GM12891 (cell line): ENCODE measurements around the gene DCP2.

ENCODE experiments used
- DNase-seq: peaks from one replicate; pipeline ENCODE4 v3.0.0; 2011; ENCODE audit warnings: low spot score; ENCODE audit not compliant: insufficient read length
- FAIRE-seq: peaks from 2 replicates; lab custom pipeline; 2011; peaks lifted over from hg19 to GRCh38; lab: Jason Lieb, UNC
- PAX5 ChIP-seq: IDR thresholded peaks from 2 replicates; pipeline ENCODE4 v1.6.1; 2011; ENCODE audit warnings: low read length, moderate library complexity, mild to moderate bottlenecking; ENCODE audit not compliant: insufficient read depth, severe bottlenecking
- POLR2A ChIP-seq: IDR thresholded peaks from 2 replicates; pipeline ENCODE4 v1.6.1; 2011; ENCODE audit warnings: low read depth, low read length, control low read depth
- POLR2AphosphoS5 ChIP-seq: IDR thresholded peaks from 2 replicates; pipeline ENCODE4 v1.6.1; 2011; ENCODE audit warnings: low read depth, low read length, control low read depth
- POU2F2 ChIP-seq: IDR thresholded peaks from 2 replicates; pipeline ENCODE4 v1.6.1; 2011; ENCODE audit warnings: low read depth, mild to moderate bottlenecking, control low read depth, low read length, moderate library complexity
- SPI1 ChIP-seq: IDR thresholded peaks from 2 replicates; pipeline ENCODE4 v1.6.1; 2011; ENCODE audit warnings: low read depth, low read length, control low read depth
- TAF1 ChIP-seq: IDR thresholded peaks from 2 replicates; pipeline ENCODE4 v1.6.1; 2011; ENCODE audit warnings: low read depth, low read length, control low read depth

DCP2 gene

GRCh38 chr5:113063927-113064326 lies 87.3 kb downstream of the DCP2 start:
- TF ChIP-seq PAX5, result no peak
- no peak for TF ChIP-seq POU2F2
- TF ChIP-seq POLR2AphosphoS5, result no peak
- TF ChIP-seq TAF1, result no peak
- TF ChIP-seq POLR2A, result no peak
- TF ChIP-seq SPI1, result no peak
- no peak for FAIRE-seq
- no peak for DNase-seq

DNA sequence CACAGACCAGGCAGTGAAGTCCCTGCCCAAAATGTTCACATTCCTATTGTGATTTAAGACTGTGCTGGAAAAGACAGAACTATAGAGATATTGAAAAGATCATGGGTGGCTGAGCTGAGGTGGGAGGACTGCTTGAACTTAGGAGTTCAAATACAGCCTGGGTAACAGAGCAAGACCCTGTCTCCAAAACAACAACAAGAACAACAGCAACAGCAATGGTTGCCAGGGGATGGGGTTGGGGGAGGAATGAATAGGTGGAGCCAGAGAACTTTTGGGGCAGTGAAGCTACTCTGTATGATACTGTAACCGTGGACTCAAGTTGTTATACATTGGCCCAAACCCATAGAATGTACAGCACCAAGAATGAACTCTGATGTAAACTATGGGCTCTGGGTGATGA lies 88.2 kb downstream of the DCP2 start:
- TF ChIP-seq POLR2AphosphoS5 (no peak), TAF1 (no peak), SPI1 (no peak), POU2F2 (no peak), POLR2A (no peak), PAX5 (no peak)
- FAIRE-seq, result no peak

DNA sequence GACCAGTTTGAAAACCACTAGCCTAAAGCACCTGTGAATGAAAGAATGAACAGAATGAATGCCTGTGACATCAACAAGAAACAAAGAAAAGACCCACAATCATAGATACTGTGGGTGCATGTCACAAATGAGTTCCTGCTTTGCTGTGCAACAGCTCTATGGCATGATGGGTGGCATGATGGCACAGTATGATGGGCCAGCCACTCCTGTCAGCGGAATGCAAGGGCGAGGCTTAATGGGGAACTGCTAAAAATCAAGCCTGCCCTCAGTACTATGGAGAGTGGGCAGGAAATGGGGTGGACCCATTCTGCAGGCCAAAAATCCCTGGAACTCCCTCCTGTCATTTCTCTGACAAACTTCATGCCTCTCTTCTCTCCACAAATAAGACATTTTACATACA lies 89.0 kb downstream of the DCP2 start:
- no peak for TF ChIP-seq POU2F2
- TF ChIP-seq POLR2A, result no peak
- TF ChIP-seq POLR2AphosphoS5, result no peak
- no peak for TF ChIP-seq PAX5
- TF ChIP-seq TAF1, result no peak
- TF ChIP-seq SPI1, result no peak
- DNase-seq (no peak), FAIRE-seq (no peak)

More for the DNA sequence above, 88.2 kb downstream of the DCP2 start:
- no peak for DNase-seq

DNA sequence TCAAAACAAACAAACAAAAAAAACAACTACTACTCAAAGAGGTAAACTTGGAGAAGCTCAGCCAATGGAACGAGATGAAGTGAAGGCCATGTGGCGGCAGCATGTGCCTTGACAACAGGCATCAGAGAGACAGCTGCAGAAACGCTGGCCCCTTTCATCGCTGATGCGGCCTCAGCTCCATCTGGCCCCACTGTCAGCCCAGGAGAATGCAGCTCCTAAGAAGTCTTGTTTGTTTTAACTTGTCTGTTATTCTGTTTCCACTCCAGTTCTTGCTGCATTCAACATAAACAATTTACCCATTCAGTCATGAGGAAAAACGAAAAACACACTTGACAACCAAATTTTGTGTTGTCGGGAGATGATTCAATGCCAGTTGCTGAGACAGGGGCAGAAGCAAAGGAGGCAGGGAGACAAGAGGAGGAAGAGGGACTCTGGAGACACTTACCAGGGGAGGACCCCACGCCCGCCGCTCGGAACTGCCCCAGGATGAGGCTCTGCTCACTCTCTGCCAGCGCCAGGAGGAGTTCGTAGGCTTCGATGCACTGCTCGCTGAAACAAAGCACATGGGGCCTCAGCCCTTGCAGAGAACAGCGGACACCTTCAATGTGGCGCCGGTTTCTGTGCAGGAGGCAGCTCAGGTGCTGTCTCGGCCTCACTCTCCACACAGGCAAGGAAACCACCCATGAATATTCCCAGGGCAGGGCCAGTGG lies 91.2 kb downstream of the DCP2 start:
- no peak for FAIRE-seq
- TF ChIP-seq POU2F2 (no peak), SPI1 (no peak), TAF1 (no peak), POLR2A (no peak), PAX5 (no peak), POLR2AphosphoS5 (no peak)
- no peak for DNase-seq

- TF ChIP-seq POU2F2 (no peak), SPI1 (no peak), TAF1 (no peak), POLR2AphosphoS5 (no peak), PAX5 (no peak)
- DNase-seq (no peak), FAIRE-seq (no peak)
Measured at GRCh38 chr5:113068559-113068958, 92.0 kb downstream of the DCP2 start.
